NCI-H128 (cell line): ENCODE measurements around the gene SMURF2.
A peak's percentile ranks its signal among the peaks of the same experiment; 100 is the strongest.

Source experiments
- DNase-seq: peaks from one replicate; lab custom pipeline; 2025; ENCODE audit not compliant: unreplicated experiment; lab: John Stamatoyannopoulos, UW

The SMURF2 gene

DNA sequence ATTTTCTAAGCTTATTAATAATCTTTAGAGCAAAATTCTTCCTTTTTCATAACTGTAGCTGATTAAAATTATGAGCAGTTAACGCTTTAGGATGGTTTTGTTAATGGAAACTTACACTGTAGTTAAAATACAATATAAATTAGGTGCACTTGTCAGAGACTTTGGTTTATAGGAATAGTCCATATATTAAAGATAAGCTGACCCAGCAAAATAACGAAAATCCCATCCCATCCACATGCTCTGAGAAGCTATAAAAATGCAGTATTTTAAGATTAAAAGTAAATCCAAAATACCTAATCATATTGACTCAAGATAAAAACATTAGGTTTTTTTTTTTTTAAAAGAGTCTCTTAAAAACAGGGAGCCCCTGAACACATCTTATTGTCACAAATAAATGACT lies 117.4 kb downstream of the SMURF2 start:
- DNase-seq: no peak

DNA sequence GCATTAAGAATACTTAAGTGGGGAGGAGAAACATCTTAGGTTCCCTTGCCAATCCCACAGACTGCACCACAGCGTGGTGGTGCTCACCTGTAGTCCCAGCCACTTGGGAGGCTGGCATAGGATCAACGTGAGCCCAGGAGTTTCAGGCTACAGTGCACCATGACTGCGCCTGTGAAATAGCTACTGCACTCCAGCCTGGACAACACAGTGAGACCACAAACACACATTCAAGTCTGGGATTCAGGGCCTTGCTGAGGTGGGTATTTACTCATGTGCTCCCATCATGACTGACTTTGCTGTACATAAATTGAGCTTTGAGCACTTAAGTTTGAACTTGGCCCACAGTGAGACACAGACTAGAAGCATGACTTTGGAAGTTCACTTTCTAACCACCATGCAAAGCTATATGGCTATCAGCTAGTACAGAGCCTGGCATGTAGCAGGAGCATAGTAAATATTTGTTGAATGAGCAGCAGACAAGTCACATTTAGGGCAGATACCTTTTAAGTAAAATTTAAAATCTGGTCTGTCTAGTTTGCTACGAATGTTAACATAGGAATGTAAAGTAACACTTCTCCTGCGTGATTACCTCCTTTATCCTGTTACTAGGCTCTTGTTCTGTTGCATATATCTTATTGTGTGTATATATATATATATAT lies 121.9 kb downstream of the SMURF2 start:
- no peak for DNase-seq

DNA sequence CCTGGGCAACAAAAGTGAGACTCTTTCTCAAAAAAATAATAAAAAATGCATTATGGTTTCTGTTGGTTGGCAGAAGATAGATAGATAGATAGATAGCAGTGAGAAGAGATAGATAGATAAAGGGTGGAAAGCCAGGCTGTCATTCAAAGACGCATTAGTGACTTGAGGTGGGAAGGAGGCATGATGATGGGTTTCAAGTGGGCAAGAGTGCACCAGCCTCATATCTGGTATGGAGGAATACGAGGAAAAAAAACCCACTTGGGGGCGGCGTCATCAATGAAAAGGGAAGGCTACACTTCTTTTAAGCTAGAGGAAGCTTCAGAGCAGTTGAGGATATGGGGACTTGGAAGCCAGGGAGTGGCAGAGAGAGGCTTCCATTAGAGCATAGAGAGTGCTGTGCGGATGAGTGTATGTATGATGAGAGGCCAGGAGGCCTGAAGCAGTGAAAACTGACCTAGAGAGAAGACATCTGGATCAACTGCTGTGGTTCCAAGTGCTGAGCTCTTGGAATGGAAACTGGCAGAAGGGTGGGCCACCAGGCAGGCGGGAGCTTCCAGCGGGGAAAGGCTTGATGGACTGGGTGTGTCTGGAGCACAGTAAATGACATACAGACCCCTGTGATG lies 123.5 kb downstream of the SMURF2 start:
- DNase-seq: no peak

DNA sequence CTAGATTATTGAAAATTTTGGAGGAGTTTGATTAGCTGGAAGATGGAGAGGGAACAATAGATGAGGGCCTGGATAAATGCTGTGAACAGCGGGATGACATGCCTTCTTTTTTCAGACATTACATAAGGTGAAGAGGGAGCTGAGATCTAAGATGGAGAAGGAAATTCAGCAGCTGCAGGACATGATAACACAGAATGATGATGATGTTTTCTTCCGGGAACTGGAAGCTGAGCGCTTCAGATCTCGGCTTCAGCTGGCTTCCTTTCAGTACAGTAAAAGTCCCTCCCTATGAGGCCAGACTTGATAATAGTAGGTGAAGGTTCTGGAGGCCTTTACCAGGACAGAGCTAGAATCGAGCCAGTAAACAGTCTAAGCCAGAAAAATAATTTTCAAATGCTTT lies 124.6 kb downstream of the SMURF2 start:
- DNase-seq: no peak

DNA sequence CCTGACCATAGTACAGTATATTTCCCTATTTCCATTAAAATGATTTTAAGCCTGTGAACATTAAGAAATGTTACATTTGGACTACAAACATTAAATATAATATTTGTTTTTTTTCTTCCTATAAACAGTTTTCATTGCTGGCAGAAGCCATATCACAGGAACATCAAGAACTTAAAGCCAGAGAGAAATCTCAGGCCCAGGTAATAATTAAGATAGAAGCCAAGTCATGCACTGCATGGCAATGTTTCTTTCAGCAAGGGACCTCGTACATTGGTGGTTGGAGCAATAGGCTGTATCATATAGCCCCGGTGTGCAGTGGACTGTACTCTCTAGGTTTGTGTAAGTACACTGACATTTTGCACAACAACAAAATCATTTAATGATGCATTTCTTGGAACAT lies 125.2 kb downstream of the SMURF2 start:
- DNase-seq: no peak

DNA sequence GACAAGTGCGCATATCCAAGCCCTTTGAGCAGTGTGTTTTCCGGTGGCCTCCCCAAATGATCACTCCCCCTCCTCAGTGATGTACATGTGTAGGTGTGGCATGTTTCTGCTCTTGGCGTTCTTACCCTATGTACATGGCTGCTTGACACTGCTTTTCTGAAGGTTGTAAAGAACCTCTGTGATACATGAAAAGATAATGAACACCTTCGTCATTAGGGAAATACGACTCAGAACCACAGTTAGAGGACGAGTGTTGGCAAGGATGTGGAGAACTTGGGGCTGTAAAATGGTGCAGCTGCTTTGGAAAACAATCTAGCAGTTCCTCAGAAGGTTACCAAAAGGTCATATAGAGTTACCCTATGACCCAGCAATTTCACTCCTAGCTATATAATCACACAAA lies 126.8 kb downstream of the SMURF2 start:
- no peak for DNase-seq

DNA sequence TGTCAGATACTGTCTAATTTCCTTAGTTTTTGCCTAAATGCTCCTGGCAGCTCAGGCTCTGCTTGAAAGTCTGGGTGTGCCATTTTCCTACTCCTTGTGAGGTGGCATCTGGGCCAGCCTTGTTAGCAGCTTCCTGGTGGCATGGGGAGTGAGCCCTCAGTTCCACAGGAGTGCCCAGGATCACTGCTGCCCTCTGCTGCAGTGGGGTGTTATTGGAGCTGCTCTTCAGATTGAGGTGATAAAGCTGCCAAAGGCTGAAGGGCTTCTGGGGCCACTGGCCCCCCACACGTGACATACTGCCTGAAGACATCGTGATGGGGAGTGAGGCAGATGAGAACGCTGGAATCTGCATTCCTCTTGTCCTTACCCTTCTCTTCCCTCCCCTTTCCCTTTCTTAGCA lies 127.9 kb downstream of the SMURF2 start:
- DNase-seq: no peak

DNA sequence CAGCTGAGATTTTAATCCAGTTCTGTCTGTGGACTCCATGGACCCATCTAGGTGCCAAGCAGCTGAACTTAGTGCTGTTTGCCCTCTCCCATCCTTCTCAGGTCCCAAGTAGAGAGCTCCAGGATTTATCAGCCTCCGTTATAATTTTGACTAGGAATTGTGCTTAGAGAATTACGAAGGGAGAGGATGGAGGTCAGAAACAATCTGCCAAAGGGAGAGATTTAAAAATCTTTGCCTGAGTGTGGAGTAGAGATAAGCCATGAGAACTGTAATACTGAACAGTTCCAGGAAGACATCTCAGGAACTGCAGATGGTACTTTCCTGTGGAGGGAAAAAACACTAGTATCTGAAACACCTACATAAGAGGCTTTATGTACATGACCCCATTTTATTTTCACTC lies 128.3 kb downstream of the SMURF2 start:
- DNase-seq: no peak

DNA sequence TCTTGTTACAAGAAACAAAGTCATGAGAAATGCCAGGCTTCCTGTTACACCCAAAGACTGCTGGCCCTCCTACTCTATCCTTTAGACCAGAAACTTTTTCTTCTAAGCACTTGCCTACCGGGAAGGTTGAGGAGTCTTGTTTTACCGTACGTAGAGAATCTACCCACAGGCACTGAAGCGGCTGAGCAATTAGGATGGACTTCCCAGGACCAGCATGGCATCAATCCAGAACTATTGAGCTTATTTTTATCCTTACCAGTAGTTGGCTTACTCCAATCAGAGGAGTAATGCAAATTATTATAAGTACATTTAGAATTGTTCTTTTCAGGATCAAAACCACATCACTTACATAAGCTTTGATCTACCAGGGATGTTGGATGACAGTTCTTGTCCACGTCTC lies 129.7 kb downstream of the SMURF2 start:
- no peak for DNase-seq

DNA sequence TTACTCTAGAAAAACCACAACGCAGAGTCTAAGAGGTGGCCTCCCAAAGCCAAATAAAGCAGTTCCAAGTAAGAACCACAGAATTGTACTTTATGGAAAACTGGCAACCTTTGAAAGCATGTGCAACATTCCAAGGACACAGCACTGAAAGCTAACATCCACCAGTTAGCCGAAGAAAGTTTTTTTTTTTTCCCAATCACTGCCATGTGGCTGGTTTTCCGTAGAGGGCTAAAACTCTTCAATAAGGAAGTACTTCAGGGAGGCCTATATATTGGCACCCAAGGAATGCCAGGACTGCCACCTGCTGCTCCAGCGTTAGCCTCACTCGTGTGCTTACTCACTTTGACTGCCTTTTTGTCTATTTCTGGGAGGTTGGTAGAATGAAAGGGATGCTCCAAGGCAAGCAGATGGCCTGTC lies 130.1 kb downstream of the SMURF2 start:
- no peak for DNase-seq

DNA sequence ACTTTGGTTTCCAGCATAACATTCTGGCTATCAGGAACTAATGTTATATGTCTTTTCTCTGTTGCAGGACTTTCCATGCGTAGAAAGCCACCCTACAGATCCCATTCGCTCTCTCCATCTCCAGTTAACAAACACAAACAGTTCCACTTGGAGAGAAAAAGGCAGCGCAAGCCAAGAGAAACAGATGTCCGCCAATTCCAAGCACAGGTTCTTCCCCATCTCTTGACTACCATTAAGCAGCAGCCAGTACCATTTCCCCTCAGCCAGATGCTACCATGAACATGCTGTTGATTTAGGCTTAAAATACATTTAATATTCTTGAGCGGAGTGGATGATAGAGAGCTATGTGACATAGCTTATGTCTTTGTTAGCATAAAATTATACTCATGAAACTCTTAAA lies 132.9 kb downstream of the SMURF2 start:
- DNase-seq: no peak

DNA sequence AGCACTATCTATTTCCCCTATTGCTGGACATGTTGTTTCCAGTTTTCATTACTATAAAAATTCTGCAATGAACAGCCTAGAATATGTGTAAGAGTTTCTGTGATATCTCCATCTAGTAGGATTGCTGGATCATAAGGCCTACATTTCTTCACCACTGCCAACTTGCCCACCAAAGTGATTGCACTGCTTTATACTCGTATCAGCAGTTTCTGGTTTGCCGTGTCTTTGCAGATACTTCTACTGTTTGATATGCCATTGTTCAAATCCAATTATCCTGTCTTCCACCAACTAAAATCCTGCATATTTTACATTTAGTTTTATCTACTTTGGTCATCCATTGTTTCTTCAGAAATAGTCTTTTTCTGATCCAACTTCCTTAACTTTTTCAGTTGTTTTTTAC lies 134.2 kb downstream of the SMURF2 start:
- DNase-seq: no peak

DNA sequence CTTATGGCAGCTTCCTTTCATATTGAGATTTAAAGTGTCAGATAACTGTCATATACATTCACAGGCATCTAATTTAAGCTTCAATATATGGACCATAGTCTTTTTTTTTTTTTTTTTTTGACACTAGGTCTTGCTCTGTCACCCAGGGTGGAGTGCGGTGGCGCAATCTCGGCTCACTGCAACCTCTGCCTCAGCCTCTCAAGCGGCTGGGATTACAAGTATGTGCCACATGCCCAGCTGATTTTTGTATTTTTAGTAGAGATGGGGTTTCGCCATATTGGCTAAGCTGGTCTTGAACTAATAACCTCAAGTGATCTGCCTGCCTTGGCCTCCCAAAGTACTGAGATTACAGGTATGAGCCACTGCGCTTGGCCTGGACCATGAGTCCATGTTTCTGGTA lies 141.7 kb downstream of the SMURF2 start:
- DNase-seq: no peak

DNA sequence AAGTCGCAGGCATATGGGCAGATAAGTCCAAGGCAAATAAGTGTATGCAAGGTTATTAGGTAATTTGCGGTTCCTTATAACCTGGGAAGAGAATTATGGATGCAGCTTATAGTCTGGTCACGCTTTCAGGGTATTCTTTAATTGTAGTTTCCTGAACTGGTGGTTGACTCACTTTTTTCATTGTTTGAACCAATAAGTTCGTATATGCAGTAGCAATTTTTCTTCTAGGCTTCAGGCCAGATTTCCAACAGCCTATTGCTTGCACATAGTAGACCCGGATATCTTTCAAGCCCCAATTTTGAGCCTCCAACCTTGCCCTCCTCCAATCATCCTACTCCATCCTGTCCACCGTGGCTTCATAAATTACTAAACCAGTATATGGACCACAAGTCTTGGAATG lies 142.5 kb downstream of the SMURF2 start:
- no peak for DNase-seq

DNA sequence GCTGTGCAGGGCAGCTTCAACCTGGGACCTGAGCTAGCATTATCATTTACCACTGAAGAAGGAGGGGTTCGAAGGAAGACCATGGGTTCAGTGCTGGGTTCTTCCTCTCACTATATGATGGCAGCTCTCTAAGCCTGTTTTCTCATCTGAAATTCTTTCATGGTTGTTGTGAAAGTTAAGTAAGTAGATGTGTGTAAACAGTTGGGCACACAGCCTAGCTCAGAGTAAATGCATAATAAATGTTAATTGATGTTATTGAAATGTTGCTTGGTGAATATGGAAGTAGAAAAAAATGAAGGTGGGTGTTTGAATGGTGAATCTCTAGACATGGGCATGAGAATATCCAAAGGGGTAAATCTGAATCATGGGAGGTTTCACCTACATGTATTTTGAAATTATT lies 146.3 kb downstream of the SMURF2 start:
- DNase-seq: no peak

DNA sequence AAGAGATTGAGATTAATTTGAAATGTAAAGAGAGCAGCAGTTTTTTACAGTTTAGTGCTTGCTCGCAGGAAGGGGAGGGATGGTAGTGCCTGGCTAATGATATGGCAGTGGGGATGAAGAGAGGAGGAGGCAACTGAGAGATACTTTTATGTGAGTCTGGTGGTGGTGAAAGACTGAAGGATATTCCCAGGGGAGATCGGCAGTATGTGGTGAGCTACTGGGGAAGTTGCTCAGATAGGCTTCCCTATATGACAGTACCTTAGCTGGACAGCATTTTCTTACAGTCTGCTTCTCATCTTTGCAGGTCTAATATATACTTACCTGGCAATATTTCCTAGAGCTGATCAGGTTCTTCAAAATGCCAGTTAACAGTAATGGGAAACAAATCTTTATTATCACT lies 146.7 kb downstream of the SMURF2 start:
- no peak for DNase-seq

DNA sequence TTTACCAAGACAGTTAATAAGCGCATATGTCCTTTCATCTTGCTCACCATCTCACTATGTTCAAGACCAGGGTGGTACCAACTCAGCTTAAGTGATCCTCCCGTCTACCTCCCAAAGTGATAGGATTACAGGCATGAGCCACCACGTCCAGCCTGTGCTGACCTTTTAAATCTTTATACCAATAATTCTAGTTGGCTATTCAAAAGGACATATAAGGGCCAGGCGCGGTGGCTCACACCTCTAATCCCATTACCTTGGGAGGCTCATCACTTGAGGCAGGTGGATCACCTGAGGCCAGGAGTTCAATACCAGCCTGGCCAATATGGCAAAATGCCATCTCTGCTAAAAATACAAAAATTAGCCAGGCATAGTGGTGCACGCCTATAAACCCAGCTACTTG lies 152.9 kb downstream of the SMURF2 start:
- no peak for DNase-seq

DNA sequence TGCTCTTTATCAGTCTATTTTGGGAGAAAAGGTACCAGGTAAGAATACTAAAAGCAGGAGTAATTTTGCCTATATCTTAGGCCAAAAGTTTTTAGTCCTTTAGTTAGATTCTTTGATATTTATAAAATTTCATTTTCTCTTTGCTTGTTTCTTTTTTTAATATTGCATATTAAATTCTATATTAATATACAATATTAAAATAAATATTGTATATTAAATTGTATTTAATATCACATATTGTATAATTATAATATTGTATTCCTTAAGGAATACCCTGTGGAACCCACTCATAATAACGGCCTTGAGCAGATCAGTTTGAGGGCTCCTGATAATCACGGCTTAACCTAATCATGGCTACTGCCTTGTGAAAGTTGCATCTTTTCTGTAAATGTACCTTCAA lies 153.4 kb downstream of the SMURF2 start:
- no peak for DNase-seq

DNA sequence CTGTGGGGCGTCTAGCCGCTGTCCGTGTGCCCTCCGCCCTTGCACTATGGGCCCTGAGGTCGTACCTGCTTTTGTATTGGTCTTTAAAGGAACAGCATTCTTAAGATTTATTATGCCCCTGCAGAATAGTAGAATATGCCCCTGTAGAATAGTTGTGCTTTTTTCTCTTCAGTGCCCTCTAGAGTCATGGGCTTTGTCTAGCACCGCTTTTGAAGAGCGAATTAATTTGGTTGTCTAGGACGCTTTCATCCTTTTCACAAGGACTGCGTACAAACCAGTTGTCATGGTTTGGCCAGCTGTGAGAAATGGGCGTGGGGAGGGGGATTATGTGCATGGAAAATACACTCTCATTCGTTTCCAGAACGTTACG lies 154.7 kb downstream of the SMURF2 start:
- peak; percentile 10 for DNase-seq

DNA sequence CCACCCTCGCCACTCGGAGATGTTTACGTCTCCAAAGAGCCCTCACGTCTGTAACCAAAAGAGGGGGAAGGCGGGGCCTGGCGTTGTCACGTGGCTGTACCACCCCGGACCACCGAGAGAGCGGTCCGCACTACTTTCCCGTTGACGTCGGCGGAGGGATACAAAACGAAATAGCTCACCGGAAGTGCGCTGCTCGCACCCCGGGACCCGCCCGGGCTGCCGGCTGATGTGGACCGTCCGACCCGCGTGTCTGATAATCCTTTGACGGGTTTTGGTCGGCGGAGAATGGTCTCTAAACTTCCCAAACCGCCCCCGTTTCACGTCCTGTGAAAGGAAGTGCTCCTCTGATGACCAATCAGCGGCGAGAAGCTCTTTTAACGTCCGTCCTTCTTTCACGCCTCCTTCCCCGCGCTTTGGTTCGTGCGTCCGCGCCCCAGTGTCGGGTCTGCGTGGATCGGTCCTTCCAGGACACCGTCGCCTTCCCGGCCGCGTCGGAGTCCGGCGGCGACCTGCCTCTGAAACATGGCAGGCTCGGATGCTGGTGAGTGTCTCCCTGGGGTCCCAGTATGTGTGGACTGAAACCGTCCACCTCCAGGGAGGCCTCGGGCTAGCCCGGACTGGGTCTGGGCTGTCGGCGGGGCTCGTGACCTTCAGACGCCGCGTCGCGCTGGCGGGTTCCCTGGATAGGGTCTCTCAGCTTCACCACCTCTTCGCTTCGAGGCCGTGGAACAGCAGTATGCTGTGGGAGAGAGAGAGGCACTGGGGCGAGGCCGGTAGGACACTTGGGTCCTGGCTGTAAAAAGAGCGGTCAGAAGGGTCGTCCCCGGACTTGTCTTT lies 155.3 kb downstream of the SMURF2 start, which contains the start of gene CEP95:
Gene CEP95, plus strand, starts transcription at position 402 of the 837 bp plus-strand sequence. Its CDS starts 121 bp downstream, at position 523.
- DNase-seq: peak; percentile 79

DNA sequence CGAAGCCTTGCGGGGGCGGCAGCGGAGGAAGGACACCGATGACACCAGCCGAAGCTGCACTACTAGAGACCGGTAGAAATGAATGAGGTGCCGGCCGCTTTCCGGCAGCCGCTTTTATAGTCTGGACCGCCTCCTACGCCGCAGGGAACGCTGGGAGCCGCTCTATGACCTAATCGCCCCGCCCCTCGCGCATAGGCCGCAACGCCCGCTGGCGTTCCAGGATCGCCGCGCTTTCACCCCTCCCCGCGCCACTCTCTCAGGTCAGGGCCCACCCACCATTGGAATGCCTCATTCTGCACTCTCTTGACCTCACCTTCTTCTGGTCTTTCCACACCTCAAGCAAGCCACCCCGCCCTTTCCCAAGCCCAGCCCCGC lies 155.9 kb downstream of the SMURF2 start, which contains the start of gene DDX5:
Gene DDX5, minus strand, starts transcription at position 89 of the 375 bp plus-strand sequence. CDS start 170 bp downstream, outside the sequence.
- DNase-seq: peak; percentile 82
